IMR-90 (cell line): ENCODE data around the gene KAT2A.

Source experiments
- CEBPB ChIP-seq: IDR thresholded peaks from 2 replicates; pipeline ENCODE4 v1.6.1; 2012; ENCODE audit warnings: low read depth, low read length, improper control_type of control experiment
- CTCF ChIP-seq: conservative IDR thresholded peaks from 2 replicates; pipeline ENCODE4 v1.5.1; 2012; ENCODE audit warnings: mild to moderate bottlenecking, low read depth, low read length, improper control_type of control experiment
- ELK1 ChIP-seq: fragments of 150-350 bp; IDR thresholded peaks from 2 replicates; pipeline ENCODE4 v1.6.1; 2016; ENCODE audit warnings: low read depth, mild to moderate bottlenecking, low read length, moderate library complexity, borderline replicate concordance
- FOS ChIP-seq: fragments of 150-350 bp; IDR thresholded peaks from 2 replicates; pipeline ENCODE4 v1.6.1; 2016; ENCODE audit warnings: low read depth, low read length
- MAFK ChIP-seq: IDR thresholded peaks from 2 replicates; pipeline ENCODE4 v1.6.1; 2012; ENCODE audit warnings: low read depth, low read length, improper control_type of control experiment
- MAZ ChIP-seq: IDR thresholded peaks from 2 replicates; pipeline ENCODE4 v1.6.1; 2012; ENCODE audit warnings: low read depth, mild to moderate bottlenecking, low read length, improper control_type of control experiment, moderate library complexity, borderline replicate concordance
- MXI1 ChIP-seq: IDR thresholded peaks from 2 replicates; pipeline ENCODE4 v1.6.1; 2012; ENCODE audit warnings: low read depth, mild to moderate bottlenecking, low read length, moderate library complexity, borderline replicate concordance
- POLR2A ChIP-seq: IDR thresholded peaks from 2 replicates; pipeline ENCODE4 v1.6.1; 2012; ENCODE audit warnings: mild to moderate bottlenecking, low read depth, low read length
- RAD21 ChIP-seq: IDR thresholded peaks from 2 replicates; pipeline ENCODE4 v1.6.1; 2012; ENCODE audit warnings: low read length, improper control_type of control experiment
- RCOR1 ChIP-seq: IDR thresholded peaks from 2 replicates; pipeline ENCODE4 v1.6.1; 2012; ENCODE audit warnings: mild to moderate bottlenecking, low read length, improper control_type of control experiment; ENCODE audit not compliant: insufficient replicate concordance
- RFX5 ChIP-seq: IDR thresholded peaks from 2 replicates; pipeline ENCODE4 v1.8.0; 2012; ENCODE audit warnings: low read depth, mild to moderate bottlenecking, low read length, moderate library complexity
- SMC3 ChIP-seq: fragments of 150-350 bp; IDR thresholded peaks from 2 replicates; pipeline ENCODE4 v1.6.1; 2016; ENCODE audit warnings: low read depth, mild to moderate bottlenecking, antibody characterized with exemption, low read length, moderate library complexity
- USF2 ChIP-seq: fragments of 150-350 bp; IDR thresholded peaks from 2 replicates; pipeline ENCODE4 v1.6.1; 2017; ENCODE audit warnings: mild to moderate bottlenecking, antibody characterized with exemption, low read length, low read depth

GRCh38 chr17:42107597-42108576, 13.3 kb downstream of the KAT2A start:
- TF ChIP-seq CTCF, result no peak
- TF ChIP-seq POLR2A, result no peak
- TF ChIP-seq RFX5, result no peak
- no peak for TF ChIP-seq RCOR1
- no peak for TF ChIP-seq USF2
- TF ChIP-seq SMC3, result no peak
- TF ChIP-seq MXI1, result no peak
- TF ChIP-seq MAZ, result no peak
- no peak for TF ChIP-seq MAFK
- TF ChIP-seq ELK1, result no peak
- TF ChIP-seq FOS, result no peak
- no peak for TF ChIP-seq CEBPB
- no peak for TF ChIP-seq RAD21
